ENCODE measurements around the gene KBTBD2.

DNA sequence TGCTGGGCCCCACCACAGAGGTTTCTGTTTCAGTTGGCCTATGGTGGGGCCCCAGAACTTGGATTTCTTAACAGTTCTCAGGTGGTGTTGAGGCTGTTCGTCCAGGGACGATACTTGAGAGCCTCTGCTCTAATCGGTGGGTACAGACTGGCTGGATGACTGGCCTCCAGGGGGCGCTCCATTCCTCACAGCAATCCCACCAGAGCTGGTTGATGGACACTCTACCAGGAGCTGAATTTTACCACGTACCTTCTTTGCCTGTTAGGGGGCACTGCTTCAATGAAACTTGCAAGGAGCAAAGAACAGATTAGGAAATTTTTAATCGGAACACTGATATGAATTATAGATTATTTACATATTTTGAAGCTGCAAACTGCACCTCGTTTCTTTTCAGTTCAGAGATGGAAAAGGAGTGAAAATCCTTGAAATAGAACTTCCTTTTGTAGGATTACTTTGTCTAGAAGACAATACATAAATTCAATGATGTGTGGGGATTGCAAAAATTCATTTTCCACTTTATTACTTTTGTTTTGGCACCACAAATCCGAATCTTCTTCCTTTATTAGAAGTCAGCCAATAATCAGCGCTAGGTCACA, 44.8 kb downstream of the KBTBD2 start:
- TF ChIP-seq, protein P1, sequence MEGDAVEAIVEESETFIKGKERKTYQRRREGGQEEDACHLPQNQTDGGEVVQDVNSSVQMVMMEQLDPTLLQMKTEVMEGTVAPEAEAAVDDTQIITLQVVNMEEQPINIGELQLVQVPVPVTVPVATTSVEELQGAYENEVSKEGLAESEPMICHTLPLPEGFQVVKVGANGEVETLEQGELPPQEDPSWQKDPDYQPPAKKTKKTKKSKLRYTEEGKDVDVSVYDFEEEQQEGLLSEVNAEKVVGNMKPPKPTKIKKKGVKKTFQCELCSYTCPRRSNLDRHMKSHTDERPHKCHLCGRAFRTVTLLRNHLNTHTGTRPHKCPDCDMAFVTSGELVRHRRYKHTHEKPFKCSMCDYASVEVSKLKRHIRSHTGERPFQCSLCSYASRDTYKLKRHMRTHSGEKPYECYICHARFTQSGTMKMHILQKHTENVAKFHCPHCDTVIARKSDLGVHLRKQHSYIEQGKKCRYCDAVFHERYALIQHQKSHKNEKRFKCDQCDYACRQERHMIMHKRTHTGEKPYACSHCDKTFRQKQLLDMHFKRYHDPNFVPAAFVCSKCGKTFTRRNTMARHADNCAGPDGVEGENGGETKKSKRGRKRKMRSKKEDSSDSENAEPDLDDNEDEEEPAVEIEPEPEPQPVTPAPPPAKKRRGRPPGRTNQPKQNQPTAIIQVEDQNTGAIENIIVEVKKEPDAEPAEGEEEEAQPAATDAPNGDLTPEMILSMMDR (IDR thresholded peaks at IDR 0.05) = peak; percentile 97
- TF ChIP-seq ZFX (IDR thresholded peaks at IDR 0.05; ENCODE audit: borderline replicate concordance) = no peak
